GM12878 (cell line): Measurements from ENCODE around the gene TNFAIP2. TPM values are rescaled to one million over a fixed set of nuclear protein-coding genes. Genes with fewer than 3 reads are reported as not detected.

Source experiments
- CBX5 ChIP-seq: sonication (generic); IDR thresholded peaks from 2 replicates; pipeline ENCODE4 v1.6.1; 2016; ENCODE audit warnings: low read depth, moderate library complexity, mild to moderate bottlenecking, inconsistent platforms
- IKZF2 ChIP-seq, 2 experiments: fragments of 450-650 bp; IDR thresholded peaks; 2 replicates each; pipeline ENCODE4 v1.6.1; 2017; ENCODE audit warnings: mild to moderate bottlenecking in 2 of 2, moderate library complexity in 2 of 2
- KLF5 ChIP-seq: fragments of 450-650 bp; IDR thresholded peaks from 2 replicates; pipeline ENCODE4 v1.6.1; 2014; ENCODE audit warnings: mild to moderate bottlenecking; ENCODE audit not compliant: partially characterized antibody
- NFXL1 ChIP-seq: fragments of 450-650 bp; IDR thresholded peaks from 2 replicates; pipeline ENCODE4 v1.6.1; 2017; ENCODE audit warnings: antibody characterized with exemption, mild to moderate bottlenecking, borderline replicate concordance
- RUNX3 ChIP-seq: IDR thresholded peaks from 2 replicates; pipeline ENCODE4 v1.6.1; 2012; ENCODE audit warnings: low read length, inconsistent platforms
- ZSCAN29 ChIP-seq: fragments of 450-650 bp; IDR thresholded peaks from 2 replicates; pipeline ENCODE4 v1.6.1; 2017; ENCODE audit warnings: mild to moderate bottlenecking, moderate library complexity
- polyA plus RNA-seq, 11 experiments: library from polyadenylated mRNA; depleted of rRNA in 4 of 11; unstranded in 6 of 11; stranded (reverse) in 5 of 11; fragments of >200 nt; fragmentation: Nextera tagmentation in 4 of 11; fragmentation: Illumina TruSeq in 1 of 11; extraction: Ambion mirVana in 4 of 11; extraction: Trizol in 1 of 11; gene quantifications; 1 replicate in 1 of 11; 2 replicates in 10 of 11; pipeline versions ENCODE4 v1.2.1 to v1.2.3, GENCODE V29; 2011 to 2016; ENCODE audit warnings: inconsistent platforms in 2 of 11, missing spikeins in 2 of 11, low read depth in 1 of 11
- total RNA-seq, 4 experiments: library from RNA; depleted of rRNA in 3 of 4; stranded (reverse); fragments of >200 nt in 3 of 4; fragmentation: Illumina TruSeq in 1 of 4; extraction: Trizol in 1 of 4; gene quantifications; 2 replicates each; pipeline versions ENCODE4 v1.2.1 to v1.2.3, GENCODE V29; 2013 to 2021
- TF ChIP-seq, protein P1 (sequence below): IDR thresholded peaks from 2 replicates; pipeline ENCODE4 v1.6.1; 2012; ENCODE audit warnings: mild to moderate bottlenecking, low read depth, low read length
- TF ChIP-seq, protein P2 (sequence below): fragments of 450-650 bp; IDR thresholded peaks from 2 replicates; pipeline ENCODE4 v1.6.1; 2017; ENCODE audit warnings: low read depth, mild to moderate bottlenecking, moderate library complexity

The TNFAIP2 gene
- total and polyA plus RNA-seq, 10 of the 15 experiments (the other 5 are each of a cell fraction or from before 2014, with no cell fraction given): 7.1 to 150 (median 74.5) TPM

- TF ChIP-seq IKZF2 (IDR thresholded peaks at IDR 0.05) (peak in 1 of 2 experiments; percentile 6; a peak in 2 of 4 replicates), NFXL1 (no peak), ZSCAN29 (no peak), CBX5 (no peak), KLF5 (no peak), RUNX3 (no peak)
- TF ChIP-seq, protein P1, sequence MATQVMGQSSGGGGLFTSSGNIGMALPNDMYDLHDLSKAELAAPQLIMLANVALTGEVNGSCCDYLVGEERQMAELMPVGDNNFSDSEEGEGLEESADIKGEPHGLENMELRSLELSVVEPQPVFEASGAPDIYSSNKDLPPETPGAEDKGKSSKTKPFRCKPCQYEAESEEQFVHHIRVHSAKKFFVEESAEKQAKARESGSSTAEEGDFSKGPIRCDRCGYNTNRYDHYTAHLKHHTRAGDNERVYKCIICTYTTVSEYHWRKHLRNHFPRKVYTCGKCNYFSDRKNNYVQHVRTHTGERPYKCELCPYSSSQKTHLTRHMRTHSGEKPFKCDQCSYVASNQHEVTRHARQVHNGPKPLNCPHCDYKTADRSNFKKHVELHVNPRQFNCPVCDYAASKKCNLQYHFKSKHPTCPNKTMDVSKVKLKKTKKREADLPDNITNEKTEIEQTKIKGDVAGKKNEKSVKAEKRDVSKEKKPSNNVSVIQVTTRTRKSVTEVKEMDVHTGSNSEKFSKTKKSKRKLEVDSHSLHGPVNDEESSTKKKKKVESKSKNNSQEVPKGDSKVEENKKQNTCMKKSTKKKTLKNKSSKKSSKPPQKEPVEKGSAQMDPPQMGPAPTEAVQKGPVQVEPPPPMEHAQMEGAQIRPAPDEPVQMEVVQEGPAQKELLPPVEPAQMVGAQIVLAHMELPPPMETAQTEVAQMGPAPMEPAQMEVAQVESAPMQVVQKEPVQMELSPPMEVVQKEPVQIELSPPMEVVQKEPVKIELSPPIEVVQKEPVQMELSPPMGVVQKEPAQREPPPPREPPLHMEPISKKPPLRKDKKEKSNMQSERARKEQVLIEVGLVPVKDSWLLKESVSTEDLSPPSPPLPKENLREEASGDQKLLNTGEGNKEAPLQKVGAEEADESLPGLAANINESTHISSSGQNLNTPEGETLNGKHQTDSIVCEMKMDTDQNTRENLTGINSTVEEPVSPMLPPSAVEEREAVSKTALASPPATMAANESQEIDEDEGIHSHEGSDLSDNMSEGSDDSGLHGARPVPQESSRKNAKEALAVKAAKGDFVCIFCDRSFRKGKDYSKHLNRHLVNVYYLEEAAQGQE: no peak
- TF ChIP-seq, protein P2, sequence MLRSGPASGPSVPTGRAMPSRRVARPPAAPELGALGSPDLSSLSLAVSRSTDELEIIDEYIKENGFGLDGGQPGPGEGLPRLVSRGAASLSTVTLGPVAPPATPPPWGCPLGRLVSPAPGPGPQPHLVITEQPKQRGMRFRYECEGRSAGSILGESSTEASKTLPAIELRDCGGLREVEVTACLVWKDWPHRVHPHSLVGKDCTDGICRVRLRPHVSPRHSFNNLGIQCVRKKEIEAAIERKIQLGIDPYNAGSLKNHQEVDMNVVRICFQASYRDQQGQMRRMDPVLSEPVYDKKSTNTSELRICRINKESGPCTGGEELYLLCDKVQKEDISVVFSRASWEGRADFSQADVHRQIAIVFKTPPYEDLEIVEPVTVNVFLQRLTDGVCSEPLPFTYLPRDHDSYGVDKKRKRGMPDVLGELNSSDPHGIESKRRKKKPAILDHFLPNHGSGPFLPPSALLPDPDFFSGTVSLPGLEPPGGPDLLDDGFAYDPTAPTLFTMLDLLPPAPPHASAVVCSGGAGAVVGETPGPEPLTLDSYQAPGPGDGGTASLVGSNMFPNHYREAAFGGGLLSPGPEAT: no peak; the same call in 1 of the 2 replicates
These were observed 695 bp upstream of the TNFAIP2 start (continued) for GRCh38 chr14:103122585-103122946.
